MM.1S (cell line): ENCODE data around the gene CDK6.

Experiments
- CTCF ChIP-seq: fragments of 300-600 bp; sonication (generic); IDR thresholded peaks from 2 replicates; pipeline ENCODE4 v1.5.1; 2016; ENCODE audit warnings: antibody characterized with exemption, low read length, mixed read lengths
- EZH2 ChIP-seq: fragments of 300-600 bp; sonication (generic); optimal IDR thresholded peaks from 2 replicates; pipeline ENCODE3; 2017; ENCODE audit warnings: low read depth, mild to moderate bottlenecking, antibody characterized with exemption, low read length, mixed read lengths
- EZH2phosphoT487 ChIP-seq: fragments of 300-600 bp; sonication (generic); IDR thresholded peaks from 2 replicates; pipeline ENCODE4 v1.6.1; 2018; ENCODE audit warnings: antibody characterized with exemption, low read length

DNA sequence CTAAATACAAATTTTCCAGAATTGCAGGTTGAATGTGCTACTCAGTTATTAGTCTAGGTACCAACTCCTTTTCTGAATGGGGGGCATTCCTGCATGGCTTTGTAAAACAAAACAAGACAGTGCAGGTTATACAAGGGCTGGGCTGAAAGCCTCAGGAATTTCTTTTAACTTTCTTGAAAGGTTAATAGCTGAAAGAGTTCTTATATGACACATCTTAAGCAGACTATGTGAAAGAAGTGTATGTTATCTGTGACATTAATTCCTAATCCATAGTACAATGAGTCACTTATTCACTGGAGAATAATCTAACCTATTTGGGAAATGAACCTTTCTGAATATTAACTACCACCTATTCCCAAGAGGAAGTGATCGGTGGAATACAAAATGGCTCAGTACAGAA is 130.5 kb downstream of the CDK6 start:
- TF ChIP-seq EZH2 (no peak), CTCF (no peak), EZH2phosphoT487 (no peak)
